HG03064 (cell line): ENCODE data around the gene RLBP1.

Experiments
- ATAC-seq: cut with Tn5 transposase; IDR thresholded peaks from one replicate; pipeline ENCODE4 v1.9.1; 2021; ENCODE audit warnings: low read depth; ENCODE audit not compliant: unreplicated experiment

Gene RLBP1

GRCh38 chr15:89179966-89180875 lies 41.2 kb downstream of the RLBP1 start:
- ATAC-seq: no peak

- no peak for ATAC-seq
Measured at GRCh38 chr15:89178307-89178977, 42.9 kb downstream of the RLBP1 start.

GRCh38 chr15:89177633-89178306 lies 43.6 kb downstream of the RLBP1 start:
- ATAC-seq: no peak

GRCh38 chr15:89177116-89177515 lies 44.3 kb downstream of the RLBP1 start:
- ATAC-seq: no peak

- no peak for ATAC-seq
Measured at GRCh38 chr15:89175617-89176191, 45.7 kb downstream of the RLBP1 start.

GRCh38 chr15:89174476-89174875 lies 46.9 kb downstream of the RLBP1 start:
- no peak for ATAC-seq

GRCh38 chr15:89172921-89173320 lies 48.5 kb downstream of the RLBP1 start:
- ATAC-seq: no peak

GRCh38 chr15:89171136-89172072 lies 50.0 kb downstream of the RLBP1 start:
- ATAC-seq: no peak

GRCh38 chr15:89170364-89170763 lies 51.0 kb downstream of the RLBP1 start:
- no peak for ATAC-seq

- no peak for ATAC-seq
Measured at GRCh38 chr15:89168316-89168833, 53.0 kb downstream of the RLBP1 start.

- peak; percentile 82 for ATAC-seq
Measured at GRCh38 chr15:89167267-89168176, 53.9 kb downstream of the RLBP1 start.

- no peak for ATAC-seq
Measured at GRCh38 chr15:89165677-89166076, 55.7 kb downstream of the RLBP1 start.

GRCh38 chr15:89164712-89165211 lies 56.6 kb downstream of the RLBP1 start:
- no peak for ATAC-seq

- no peak for ATAC-seq
Measured at GRCh38 chr15:89163271-89164055, 57.9 kb downstream of the RLBP1 start.

- ATAC-seq: no peak
Measured at GRCh38 chr15:89161666-89162065, 59.7 kb downstream of the RLBP1 start.
